ENCODE results near the gene ZNF222.

ZNF222 gene

GRCh38 chr19:44010468-44010867 lies 14.7 kb upstream of the ZNF222 start:
- TF ChIP-seq LEF1 (IDR thresholded peaks at IDR 0.05; ENCODE audit: borderline replicate concordance) (no peak), FOXK2 (IDR thresholded peaks at IDR 0.05) (no peak), L3MBTL2 (conservative IDR thresholded peaks at IDR 0.05) (no peak), ELF4 (IDR thresholded peaks at IDR 0.05) (no peak), BHLHE40 (IDR thresholded peaks at IDR 0.05; ENCODE audit: borderline replicate concordance) (no peak), SP1 (IDR thresholded peaks at IDR 0.05) (no peak), TARDBP (IDR thresholded peaks at IDR 0.05) (no peak), SUZ12 (IDR thresholded peaks at IDR 0.05) (no peak), NFRKB (IDR thresholded peaks at IDR 0.05) (no peak), HDGF (IDR thresholded peaks at IDR 0.05; ENCODE audit: borderline replicate concordance) (no peak), FOXA1 (IDR thresholded peaks at IDR 0.05) (no peak), FOXM1 (IDR thresholded peaks at IDR 0.05; ENCODE audit: borderline replicate concordance) (no peak), CTBP1 (IDR thresholded peaks at IDR 0.05; ENCODE audit: borderline replicate concordance) (no peak)
- TF ChIP-seq, protein P1, sequence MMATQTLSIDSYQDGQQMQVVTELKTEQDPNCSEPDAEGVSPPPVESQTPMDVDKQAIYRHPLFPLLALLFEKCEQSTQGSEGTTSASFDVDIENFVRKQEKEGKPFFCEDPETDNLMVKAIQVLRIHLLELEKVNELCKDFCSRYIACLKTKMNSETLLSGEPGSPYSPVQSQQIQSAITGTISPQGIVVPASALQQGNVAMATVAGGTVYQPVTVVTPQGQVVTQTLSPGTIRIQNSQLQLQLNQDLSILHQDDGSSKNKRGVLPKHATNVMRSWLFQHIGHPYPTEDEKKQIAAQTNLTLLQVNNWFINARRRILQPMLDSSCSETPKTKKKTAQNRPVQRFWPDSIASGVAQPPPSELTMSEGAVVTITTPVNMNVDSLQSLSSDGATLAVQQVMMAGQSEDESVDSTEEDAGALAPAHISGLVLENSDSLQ (IDR thresholded peaks at IDR 0.05) = no peak
- CTCF ChIA-PET = no interaction called here
- DNase-seq (ENCODE audit: extremely low spot score) = no peak
- POLR2A ChIA-PET = no interaction called here

DNA sequence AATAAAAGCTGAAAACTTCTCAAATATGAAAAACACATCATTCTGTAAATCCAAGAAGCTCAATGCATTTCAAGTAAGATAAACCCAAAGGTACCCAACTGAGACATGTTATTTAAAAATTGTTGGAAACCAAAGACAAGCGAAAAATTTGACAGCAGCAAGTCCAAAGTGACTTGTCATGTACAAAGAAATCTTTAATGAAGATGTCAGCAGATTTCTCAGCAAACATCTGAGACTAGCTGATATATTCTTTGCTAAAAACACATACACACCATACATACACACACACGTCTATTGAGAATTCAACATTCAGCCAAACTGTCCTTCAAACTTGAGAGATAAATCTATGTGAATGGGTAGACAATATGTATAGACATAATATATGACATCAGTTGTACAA lies 5.7 kb upstream of the ZNF222 start:
- CTCF ChIA-PET = no interaction called here
- POLR2A ChIA-PET = no interaction called here
- TF ChIP-seq ZNF384 (IDR thresholded peaks at IDR 0.05) (no peak), FOXA1 (IDR thresholded peaks at IDR 0.05) (no peak)
- no peak for DNase-seq (ENCODE audit: extremely low spot score)

DNA sequence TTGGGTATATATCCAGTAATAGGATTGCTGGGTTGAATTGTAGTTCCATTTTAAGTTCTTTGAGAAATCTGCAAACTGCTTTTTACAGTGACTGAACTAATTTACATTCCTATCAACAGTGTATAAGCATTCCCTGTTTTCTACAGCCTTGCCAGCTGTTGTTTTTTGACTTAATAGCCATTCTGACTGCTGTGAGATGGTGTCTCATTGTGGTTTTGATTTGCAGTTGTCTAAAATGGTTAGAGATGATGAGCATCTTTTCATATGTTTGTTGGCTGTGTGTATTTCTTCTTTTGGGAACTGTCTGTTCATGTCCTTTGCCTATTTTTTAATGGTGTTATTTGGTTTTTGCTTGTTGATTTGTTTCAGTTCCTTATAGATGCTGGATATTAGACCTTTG lies 4.0 kb upstream of the ZNF222 start:
- DNase-seq (ENCODE audit: extremely low spot score) = no peak
- POLR2A ChIA-PET = no interaction called here
- CTCF ChIA-PET = no interaction called here
- TF ChIP-seq L3MBTL2 (conservative IDR thresholded peaks at IDR 0.05) = no peak
- TF ChIP-seq FOXA1 (IDR thresholded peaks at IDR 0.05) = no peak
- TF ChIP-seq HDGF (IDR thresholded peaks at IDR 0.05; ENCODE audit: borderline replicate concordance) = no peak
- no peak for TF ChIP-seq CTBP1 (IDR thresholded peaks at IDR 0.05; ENCODE audit: borderline replicate concordance)
- TF ChIP-seq FOXM1 (IDR thresholded peaks at IDR 0.05; ENCODE audit: borderline replicate concordance) = no peak
- TF ChIP-seq ELF4 (IDR thresholded peaks at IDR 0.05) = no peak
- TF ChIP-seq ARNT (IDR thresholded peaks at IDR 0.05) = no peak
- no peak for TF ChIP-seq TARDBP (IDR thresholded peaks at IDR 0.05)
- TF ChIP-seq SUZ12 (IDR thresholded peaks at IDR 0.05) = no peak
- no peak for TF ChIP-seq BHLHE40 (IDR thresholded peaks at IDR 0.05; ENCODE audit: borderline replicate concordance)
- TF ChIP-seq NFRKB (IDR thresholded peaks at IDR 0.05) = no peak
- no peak for TF ChIP-seq FOXK2 (IDR thresholded peaks at IDR 0.05)
- no peak for TF ChIP-seq LEF1 (IDR thresholded peaks at IDR 0.05; ENCODE audit: borderline replicate concordance)
- no peak for TF ChIP-seq SP1 (IDR thresholded peaks at IDR 0.05)
- TF ChIP-seq, protein P1 (IDR thresholded peaks at IDR 0.05) = no peak
- TF ChIP-seq ZNF384 (IDR thresholded peaks at IDR 0.05) = no peak

GRCh38 chr19:44024900-44025216 lies 321 bp upstream of the ZNF222 start:
- ChIA-PET POLR2A (interaction anchor here (0.6 to 1.2 kb wide), 4 partner anchors 23 to 198 kb away, joined by 3 to 4 read pairs (median 3); partner anchors contain the start of genes ZNF221 and ZNF283), CTCF (no interaction called here)
- TF ChIP-seq ZNF384 (IDR thresholded peaks at IDR 0.05) (no peak), ELF4 (IDR thresholded peaks at IDR 0.05) (no peak), FOXK2 (IDR thresholded peaks at IDR 0.05) (no peak), FOXM1 (IDR thresholded peaks at IDR 0.05; ENCODE audit: borderline replicate concordance) (no peak), NFRKB (IDR thresholded peaks at IDR 0.05) (no peak), ARNT (IDR thresholded peaks at IDR 0.05) (no peak), SUZ12 (IDR thresholded peaks at IDR 0.05) (no peak), FOXA1 (IDR thresholded peaks at IDR 0.05) (no peak), TARDBP (IDR thresholded peaks at IDR 0.05) (no peak), LEF1 (IDR thresholded peaks at IDR 0.05; ENCODE audit: borderline replicate concordance) (no peak), L3MBTL2 (conservative IDR thresholded peaks at IDR 0.05) (no peak; the same call in 1 of the 2 replicates), SP1 (IDR thresholded peaks at IDR 0.05) (no peak), CTBP1 (IDR thresholded peaks at IDR 0.05; ENCODE audit: borderline replicate concordance) (no peak), HDGF (IDR thresholded peaks at IDR 0.05; ENCODE audit: borderline replicate concordance) (no peak), BHLHE40 (IDR thresholded peaks at IDR 0.05; ENCODE audit: borderline replicate concordance) (no peak)
- TF ChIP-seq, protein P1 (IDR thresholded peaks at IDR 0.05) = no peak
- no peak for DNase-seq (ENCODE audit: extremely low spot score)

GRCh38 chr19:44026622-44027021 lies 1.4 kb downstream of the ZNF222 start:
- POLR2A ChIA-PET = no interaction called here
- CTCF ChIA-PET = no interaction called here
- no peak for TF ChIP-seq FOXM1 (IDR thresholded peaks at IDR 0.05; ENCODE audit: borderline replicate concordance)
- DNase-seq (ENCODE audit: extremely low spot score) = no peak

DNA sequence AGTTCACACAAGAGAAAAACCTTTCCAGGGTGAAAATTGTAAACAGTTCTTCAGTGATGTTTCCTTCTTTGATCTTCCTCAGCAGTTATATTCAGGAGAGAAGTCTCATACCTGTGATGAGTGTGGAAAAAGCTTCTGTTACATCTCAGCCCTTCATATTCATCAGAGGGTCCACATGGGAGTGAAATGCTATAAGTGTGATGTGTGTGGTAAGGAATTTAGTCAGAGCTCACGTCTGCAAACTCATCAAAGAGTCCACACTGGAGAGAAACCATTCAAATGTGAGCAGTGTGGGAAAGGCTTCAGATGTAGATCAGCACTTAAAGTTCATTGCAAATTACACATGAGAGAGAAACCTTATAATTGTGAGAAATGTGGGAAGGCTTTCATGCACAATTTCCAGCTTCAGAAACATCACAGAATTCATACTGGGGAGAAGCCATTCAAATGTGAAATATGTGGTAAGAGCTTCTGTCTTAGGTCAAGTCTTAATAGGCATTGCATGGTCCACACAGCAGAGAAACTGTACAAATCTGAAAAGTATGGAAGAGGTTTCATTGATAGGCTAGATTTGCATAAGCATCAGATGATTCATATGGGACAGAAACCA lies 6.9 kb downstream of the ZNF222 start:
- TF ChIP-seq, protein P1 (IDR thresholded peaks at IDR 0.05) = no peak
- TF ChIP-seq FOXK2 (IDR thresholded peaks at IDR 0.05) (no peak), ZNF384 (IDR thresholded peaks at IDR 0.05) (no peak), CTBP1 (IDR thresholded peaks at IDR 0.05; ENCODE audit: borderline replicate concordance) (no peak), ARNT (IDR thresholded peaks at IDR 0.05) (no peak)
- POLR2A ChIA-PET = no interaction called here
- CTCF ChIA-PET = no interaction called here
- DNase-seq (ENCODE audit: extremely low spot score) = no peak

Measured in HEK293T (cell line).